ENCODE results near the gene TNFRSF14.

DNA sequence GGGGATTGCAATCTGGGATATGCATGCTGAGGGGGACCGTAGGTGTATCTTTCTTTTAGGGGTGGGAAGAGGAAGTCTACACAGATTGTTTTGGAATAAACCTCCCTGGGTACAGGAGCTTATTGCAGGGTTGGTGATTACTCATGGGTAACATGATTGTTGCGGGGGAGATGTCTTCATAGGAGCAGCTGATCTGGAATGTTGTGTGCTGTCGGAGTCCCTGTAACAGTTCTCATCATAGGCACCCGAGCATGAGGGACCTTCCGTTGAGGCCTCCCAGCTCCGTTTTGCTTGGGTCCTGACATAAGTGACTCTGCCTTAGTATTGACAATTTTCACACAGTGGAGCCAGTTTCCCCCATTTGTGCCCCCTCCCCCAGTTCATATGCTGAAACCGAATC is 26.2 kb downstream of the TNFRSF14 start:
- TF ChIP-seq, protein P1, sequence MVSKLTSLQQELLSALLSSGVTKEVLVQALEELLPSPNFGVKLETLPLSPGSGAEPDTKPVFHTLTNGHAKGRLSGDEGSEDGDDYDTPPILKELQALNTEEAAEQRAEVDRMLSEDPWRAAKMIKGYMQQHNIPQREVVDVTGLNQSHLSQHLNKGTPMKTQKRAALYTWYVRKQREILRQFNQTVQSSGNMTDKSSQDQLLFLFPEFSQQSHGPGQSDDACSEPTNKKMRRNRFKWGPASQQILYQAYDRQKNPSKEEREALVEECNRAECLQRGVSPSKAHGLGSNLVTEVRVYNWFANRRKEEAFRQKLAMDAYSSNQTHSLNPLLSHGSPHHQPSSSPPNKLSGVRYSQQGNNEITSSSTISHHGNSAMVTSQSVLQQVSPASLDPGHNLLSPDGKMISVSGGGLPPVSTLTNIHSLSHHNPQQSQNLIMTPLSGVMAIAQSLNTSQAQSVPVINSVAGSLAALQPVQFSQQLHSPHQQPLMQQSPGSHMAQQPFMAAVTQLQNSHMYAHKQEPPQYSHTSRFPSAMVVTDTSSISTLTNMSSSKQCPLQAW (CRISPR knock-in tag; IDR thresholded peaks at IDR 0.05) = no peak
- no peak for TF ChIP-seq NFE2L1 (CRISPR knock-in tag; IDR thresholded peaks at IDR 0.05; ENCODE audit: borderline replicate concordance)
- TF ChIP-seq ZFAT (CRISPR knock-in tag; conservative IDR thresholded peaks at IDR 0.05) = no peak
- no peak for TF ChIP-seq MYC (CRISPR knock-in tag; IDR thresholded peaks at IDR 0.05; ENCODE audit: borderline replicate concordance)
- TF ChIP-seq, protein P2, sequence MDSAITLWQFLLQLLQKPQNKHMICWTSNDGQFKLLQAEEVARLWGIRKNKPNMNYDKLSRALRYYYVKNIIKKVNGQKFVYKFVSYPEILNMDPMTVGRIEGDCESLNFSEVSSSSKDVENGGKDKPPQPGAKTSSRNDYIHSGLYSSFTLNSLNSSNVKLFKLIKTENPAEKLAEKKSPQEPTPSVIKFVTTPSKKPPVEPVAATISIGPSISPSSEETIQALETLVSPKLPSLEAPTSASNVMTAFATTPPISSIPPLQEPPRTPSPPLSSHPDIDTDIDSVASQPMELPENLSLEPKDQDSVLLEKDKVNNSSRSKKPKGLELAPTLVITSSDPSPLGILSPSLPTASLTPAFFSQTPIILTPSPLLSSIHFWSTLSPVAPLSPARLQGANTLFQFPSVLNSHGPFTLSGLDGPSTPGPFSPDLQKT (CRISPR knock-in tag; IDR thresholded peaks at IDR 0.05; ENCODE audit: borderline replicate concordance) = no peak
- TF ChIP-seq, protein P3, sequence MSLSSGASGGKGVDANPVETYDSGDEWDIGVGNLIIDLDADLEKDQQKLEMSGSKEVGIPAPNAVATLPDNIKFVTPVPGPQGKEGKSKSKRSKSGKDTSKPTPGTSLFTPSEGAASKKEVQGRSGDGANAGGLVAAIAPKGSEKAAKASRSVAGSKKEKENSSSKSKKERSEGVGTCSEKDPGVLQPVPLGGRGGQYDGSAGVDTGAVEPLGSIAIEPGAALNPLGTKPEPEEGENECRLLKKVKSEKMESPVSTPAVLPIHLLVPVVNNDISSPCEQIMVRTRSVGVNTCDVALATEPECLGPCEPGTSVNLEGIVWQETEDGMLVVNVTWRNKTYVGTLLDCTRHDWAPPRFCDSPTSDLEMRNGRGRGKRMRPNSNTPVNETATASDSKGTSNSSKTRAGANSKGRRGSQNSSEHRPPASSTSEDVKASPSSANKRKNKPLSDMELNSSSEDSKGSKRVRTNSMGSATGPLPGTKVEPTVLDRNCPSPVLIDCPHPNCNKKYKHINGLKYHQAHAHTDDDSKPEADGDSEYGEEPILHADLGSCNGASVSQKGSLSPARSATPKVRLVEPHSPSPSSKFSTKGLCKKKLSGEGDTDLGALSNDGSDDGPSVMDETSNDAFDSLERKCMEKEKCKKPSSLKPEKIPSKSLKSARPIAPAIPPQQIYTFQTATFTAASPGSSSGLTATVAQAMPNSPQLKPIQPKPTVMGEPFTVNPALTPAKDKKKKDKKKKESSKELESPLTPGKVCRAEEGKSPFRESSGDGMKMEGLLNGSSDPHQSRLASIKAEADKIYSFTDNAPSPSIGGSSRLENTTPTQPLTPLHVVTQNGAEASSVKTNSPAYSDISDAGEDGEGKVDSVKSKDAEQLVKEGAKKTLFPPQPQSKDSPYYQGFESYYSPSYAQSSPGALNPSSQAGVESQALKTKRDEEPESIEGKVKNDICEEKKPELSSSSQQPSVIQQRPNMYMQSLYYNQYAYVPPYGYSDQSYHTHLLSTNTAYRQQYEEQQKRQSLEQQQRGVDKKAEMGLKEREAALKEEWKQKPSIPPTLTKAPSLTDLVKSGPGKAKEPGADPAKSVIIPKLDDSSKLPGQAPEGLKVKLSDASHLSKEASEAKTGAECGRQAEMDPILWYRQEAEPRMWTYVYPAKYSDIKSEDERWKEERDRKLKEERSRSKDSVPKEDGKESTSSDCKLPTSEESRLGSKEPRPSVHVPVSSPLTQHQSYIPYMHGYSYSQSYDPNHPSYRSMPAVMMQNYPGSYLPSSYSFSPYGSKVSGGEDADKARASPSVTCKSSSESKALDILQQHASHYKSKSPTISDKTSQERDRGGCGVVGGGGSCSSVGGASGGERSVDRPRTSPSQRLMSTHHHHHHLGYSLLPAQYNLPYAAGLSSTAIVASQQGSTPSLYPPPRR (CRISPR knock-in tag; IDR thresholded peaks at IDR 0.05; ENCODE audit: borderline replicate concordance) = no peak
- TF ChIP-seq, protein P4, sequence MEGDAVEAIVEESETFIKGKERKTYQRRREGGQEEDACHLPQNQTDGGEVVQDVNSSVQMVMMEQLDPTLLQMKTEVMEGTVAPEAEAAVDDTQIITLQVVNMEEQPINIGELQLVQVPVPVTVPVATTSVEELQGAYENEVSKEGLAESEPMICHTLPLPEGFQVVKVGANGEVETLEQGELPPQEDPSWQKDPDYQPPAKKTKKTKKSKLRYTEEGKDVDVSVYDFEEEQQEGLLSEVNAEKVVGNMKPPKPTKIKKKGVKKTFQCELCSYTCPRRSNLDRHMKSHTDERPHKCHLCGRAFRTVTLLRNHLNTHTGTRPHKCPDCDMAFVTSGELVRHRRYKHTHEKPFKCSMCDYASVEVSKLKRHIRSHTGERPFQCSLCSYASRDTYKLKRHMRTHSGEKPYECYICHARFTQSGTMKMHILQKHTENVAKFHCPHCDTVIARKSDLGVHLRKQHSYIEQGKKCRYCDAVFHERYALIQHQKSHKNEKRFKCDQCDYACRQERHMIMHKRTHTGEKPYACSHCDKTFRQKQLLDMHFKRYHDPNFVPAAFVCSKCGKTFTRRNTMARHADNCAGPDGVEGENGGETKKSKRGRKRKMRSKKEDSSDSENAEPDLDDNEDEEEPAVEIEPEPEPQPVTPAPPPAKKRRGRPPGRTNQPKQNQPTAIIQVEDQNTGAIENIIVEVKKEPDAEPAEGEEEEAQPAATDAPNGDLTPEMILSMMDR (CRISPR knock-in tag; IDR thresholded peaks at IDR 0.05) = no peak
- no peak for TF ChIP-seq ZNF263 (CRISPR knock-in tag; IDR thresholded peaks at IDR 0.05)
- no peak for TF ChIP-seq MXI1 (IDR thresholded peaks at IDR 0.05; ENCODE audit: borderline replicate concordance, low read depth, low read length)
- TF ChIP-seq STAT5B (CRISPR knock-in tag; IDR thresholded peaks at IDR 0.05) = no peak
- TF ChIP-seq CBX5 (CRISPR knock-in tag; IDR thresholded peaks at IDR 0.05; ENCODE audit: borderline replicate concordance) = no peak
- TF ChIP-seq, protein P5, sequence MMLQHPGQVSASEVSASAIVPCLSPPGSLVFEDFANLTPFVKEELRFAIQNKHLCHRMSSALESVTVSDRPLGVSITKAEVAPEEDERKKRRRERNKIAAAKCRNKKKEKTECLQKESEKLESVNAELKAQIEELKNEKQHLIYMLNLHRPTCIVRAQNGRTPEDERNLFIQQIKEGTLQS (CRISPR knock-in tag; IDR thresholded peaks at IDR 0.05) = no peak
- no peak for TF ChIP-seq POLR2A (IDR thresholded peaks at IDR 0.05; ENCODE audit: insufficient read depth in 1 of 2, low read depth in 2 of 2, low read length in 2 of 2)
- no peak for TF ChIP-seq EP300 (IDR thresholded peaks at IDR 0.05; ENCODE audit: low read depth in 2 of 2, low read length in 2 of 2)
- TF ChIP-seq EP300 (CRISPR knock-in tag; IDR thresholded peaks at IDR 0.05; ENCODE audit: borderline replicate concordance) = no peak

All from HepG2 (cell line).